Renal cortex interstitium (tissue), 11 donors: ENCODE results near the gene DSCAML1. TPM values are rescaled to one million over a fixed set of nuclear protein-coding genes. Genes with fewer than 3 reads are reported as not detected.
A peak's percentile ranks its signal among the peaks of the same experiment; 100 is the strongest.

ENCODE experiments used
- DNase-seq, 11 donors: peaks; one replicate each; pipeline ENCODE4 v3.0.0-alpha.2; 2013; ENCODE audit warnings: low read depth in 9 of 11, low spot score in 4 of 11; ENCODE audit errors: extremely low read depth in 1 of 11
- polyA plus RNA-seq, 3 donors: library from polyadenylated mRNA; unstranded; fragments of 120-200 nt; gene quantifications; one replicate each; pipeline ENCODE4 v1.2.1, GENCODE V29; 2013; ENCODE audit not compliant: insufficient read length in 3 of 3

Gene DSCAML1
- polyA plus RNA-seq, 3 donors = 2.7 to 4.4 (median 3.0) TPM

DNA sequence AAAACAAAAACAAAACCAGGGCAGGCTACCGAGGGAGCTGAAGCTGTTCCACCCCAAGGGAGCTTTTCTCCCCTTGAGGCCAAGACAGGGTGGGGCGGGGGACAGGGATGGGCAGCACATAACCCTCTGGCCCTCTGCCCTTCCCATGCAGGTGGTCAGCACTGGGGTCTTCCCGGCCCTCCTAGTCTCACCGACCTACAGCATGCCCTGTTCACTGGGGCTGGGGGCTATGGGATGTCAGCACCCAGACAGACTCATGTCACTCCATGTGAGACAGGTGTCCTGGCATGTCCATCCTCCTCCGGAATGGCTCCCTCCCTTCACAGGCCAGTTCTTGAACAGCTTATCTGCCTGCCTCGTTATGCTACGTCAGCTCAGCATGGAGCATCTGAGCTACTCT, 51.7 kb downstream of the DSCAML1 start:
- DNase-seq = no peak

- no peak for DNase-seq
Observed at GRCh38 chr11:117744471-117745150, 52.4 kb downstream of the DSCAML1 start.

- DNase-seq = no peak
Observed at GRCh38 chr11:117743121-117743815, 53.7 kb downstream of the DSCAML1 start.

DNA sequence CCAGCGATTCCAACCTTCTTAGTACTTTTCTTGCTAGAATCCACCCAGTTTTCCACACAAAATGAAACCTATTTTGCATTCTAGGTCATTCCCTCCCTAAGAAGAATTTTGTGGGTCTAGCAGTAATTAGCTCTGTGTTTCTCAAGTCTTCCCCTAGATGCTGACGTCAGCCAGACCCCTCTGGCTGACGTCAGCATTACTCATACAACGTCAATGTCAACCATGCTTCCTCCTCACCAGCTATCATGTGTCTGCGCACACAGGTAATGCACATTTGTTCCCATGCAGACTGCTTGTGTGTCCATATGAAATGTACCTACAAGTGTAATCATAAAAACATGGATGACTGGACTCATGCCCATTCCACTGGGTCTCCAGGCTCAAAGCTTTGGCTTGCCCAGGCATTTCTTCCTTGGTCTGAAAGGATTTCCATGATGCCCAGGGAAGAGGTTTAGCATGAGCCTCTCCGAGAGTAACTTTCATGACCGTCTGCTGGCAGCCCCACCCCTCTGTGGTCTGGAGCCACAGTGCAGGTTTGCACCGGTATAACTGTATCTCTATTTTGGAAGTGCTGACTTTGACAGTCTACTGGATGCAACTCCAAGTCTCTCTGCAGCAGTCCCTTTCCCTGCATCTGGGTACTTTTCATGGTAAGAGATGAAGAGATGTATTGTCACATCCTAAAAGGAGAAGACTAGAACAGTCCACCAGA, 58.6 kb downstream of the DSCAML1 start:
- no peak for DNase-seq

DNA sequence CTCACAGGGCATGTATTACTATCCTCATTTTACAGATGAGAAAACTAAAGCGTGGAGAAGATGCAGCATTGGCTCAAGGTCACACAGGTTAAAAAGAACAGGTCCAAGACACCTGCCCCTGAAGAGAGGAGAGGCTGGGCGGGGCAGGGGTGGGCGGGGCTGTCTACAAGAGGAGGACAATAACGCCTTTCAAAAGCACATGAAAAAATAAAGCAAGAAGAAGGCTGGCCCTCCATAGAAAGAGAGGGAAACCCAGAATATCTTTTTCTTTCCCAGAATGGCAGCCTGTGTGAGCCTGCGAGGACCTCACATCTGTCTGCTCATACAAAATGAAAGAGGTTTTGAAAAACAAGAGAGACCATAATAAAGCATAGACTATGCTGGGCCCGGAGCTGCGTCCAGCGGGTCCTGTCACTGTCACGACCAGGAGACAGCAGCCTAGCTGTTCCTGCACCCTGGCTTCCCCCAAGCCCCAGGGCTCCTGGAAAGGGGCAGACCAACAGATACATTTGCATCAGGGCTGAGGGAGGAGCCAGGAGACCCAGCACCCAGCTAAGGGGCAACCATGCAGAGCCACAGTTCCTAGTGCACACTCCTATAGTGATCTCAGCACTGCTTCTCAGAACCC, 61.6 kb downstream of the DSCAML1 start:
- no peak for DNase-seq

DNA sequence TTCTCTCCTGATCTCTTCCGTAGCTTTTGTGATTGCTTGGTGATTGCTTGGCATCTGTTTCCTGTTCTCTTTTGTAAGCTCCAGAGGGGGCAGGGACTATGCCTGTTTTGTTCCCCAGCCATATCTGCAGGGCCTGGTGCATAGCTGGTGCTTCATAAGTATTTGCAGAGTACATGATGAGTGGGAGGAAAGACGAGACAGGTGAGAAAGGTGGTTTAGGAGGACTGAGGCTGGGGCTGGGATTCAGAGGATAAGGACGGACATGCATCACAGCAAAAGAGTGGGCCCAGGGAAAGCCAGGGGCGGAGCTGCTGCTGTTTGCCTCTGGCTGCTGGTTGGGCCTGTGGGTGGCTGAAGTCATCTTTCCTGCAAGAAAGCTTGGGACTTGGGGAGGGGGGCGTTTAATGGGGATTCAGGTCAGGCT, 62.4 kb downstream of the DSCAML1 start:
- no peak for DNase-seq

DNA sequence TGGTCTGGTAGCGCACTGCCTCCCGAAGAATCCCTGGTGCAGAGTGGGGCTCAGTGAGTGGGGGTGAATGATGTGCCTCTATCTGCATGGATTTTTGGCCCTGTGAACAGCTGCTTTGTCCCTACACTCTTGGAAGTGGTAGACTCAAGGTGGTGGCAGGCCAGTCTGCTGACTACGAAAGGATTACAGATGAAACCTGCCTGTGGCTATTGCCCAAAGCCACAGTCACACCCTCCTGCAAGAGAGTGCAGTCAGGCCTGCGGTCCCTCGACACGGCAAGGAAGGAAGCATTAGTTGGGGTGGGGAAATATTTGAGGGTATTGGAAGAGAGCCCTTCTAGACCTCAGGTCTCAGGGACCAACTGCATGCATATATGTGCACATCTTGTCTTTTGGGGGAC, 63.7 kb downstream of the DSCAML1 start:
- no peak for DNase-seq

- DNase-seq = no peak
Observed at GRCh38 chr11:117731722-117732290, 65.2 kb downstream of the DSCAML1 start.

DNA sequence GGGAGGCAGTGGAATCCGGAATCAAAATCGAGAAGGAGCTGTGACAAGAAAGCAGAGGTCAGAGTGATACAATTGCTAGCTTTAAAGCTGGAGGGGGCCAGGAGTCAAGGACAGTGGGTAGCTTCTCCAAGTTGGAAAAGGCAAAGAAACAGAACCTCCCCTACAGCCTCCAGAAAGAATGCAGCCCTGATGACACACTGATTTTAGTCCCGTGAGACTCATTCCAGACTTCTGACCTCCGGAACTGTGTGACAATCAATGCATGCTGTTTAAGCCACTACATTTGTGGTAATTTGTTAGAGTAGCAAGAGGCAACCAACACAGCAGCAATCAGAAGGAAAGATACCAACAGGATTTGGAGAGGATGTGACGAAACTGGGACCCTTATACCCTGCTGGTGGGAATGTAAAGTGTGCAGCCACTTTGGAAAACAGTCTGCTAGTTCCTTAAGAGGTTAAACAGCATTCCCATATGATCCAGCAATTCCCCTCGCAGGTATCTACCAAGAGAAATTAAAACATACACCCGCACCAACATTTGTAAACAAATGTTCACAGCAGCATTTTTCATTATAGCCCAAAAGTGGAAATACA, 66.7 kb downstream of the DSCAML1 start:
- no peak for DNase-seq

DNA sequence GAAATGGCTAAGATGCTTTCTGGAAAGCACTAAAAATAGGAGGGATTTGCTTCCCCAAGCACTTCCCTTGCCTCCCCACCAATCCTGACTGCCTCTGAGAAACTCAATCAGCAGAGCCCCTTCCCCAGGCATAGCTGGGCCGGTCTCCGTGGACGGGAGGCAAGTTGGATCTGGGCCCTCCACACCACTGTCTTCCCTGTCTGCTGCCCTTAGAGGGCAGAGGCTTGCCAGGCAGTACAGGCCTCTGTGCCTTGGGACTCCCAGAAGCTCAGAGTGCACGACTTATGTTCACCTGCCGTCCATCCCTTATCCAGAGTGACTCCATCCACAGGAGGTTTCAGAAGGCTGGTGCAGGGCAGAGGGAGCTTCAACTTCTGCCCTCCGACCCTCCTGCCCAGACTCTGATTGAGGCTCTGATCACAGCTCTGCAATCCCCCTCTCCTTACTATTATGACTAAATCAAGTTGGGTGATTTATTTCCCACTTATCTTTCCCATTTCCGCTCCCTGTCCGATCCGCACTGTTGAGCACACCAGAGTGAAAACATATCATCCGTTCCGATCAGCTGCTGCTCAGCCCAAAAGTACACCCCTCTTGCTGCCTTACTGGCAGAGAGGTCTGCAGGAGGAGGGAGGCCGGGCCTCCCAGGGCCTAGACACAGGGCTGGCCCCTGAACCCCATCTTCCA, 71.8 kb downstream of the DSCAML1 start:
- DNase-seq = no peak

GRCh38 chr11:117724621-117725020, 72.4 kb downstream of the DSCAML1 start:
- no peak for DNase-seq

GRCh38 chr11:117724104-117724503, 72.9 kb downstream of the DSCAML1 start:
- no peak for DNase-seq

DNA sequence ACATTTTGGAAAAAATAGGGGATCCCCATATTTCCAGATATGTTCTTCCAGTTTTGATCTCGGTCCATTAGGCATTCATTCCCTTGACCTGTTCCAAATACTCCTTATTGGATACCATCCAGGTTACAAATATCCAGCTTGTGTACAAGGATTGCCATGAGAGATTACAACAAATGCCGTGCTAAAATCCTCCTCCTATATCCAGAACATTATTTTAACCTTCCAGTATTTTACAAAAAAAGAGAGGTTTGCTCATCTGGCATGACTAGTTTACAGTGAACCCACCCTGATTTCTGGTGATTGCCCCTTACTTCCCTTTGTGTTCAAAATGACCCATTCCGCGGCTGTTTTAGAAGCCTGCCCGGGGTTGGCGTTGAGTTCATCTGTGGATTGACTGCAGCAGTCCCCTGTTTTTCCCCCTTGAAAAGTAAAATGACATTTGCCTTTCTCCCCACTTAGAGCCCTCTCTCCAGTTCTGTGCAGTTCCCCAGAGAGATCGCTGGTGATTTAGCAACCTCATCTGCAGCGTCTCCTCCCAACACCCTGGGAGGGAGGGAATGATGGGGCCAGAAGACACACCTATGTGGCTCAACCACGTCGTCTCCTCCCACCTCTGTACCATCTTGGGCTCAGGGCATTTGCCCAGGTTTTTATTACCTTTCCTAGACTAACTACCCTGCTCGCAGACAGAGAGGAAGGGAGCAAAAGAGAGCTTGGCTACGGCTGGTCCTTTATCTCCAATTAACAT, 73.6 kb downstream of the DSCAML1 start:
- DNase-seq = no peak

GRCh38 chr11:117722082-117722481, 74.9 kb downstream of the DSCAML1 start:
- peak in 7 of 11 donors; percentile 27 to 69 (median 55) for DNase-seq

- DNase-seq = no peak
Observed at GRCh38 chr11:117720061-117720511, 76.9 kb downstream of the DSCAML1 start.

- DNase-seq = no peak
Observed at GRCh38 chr11:117719480-117719879, 77.5 kb downstream of the DSCAML1 start.

DNA sequence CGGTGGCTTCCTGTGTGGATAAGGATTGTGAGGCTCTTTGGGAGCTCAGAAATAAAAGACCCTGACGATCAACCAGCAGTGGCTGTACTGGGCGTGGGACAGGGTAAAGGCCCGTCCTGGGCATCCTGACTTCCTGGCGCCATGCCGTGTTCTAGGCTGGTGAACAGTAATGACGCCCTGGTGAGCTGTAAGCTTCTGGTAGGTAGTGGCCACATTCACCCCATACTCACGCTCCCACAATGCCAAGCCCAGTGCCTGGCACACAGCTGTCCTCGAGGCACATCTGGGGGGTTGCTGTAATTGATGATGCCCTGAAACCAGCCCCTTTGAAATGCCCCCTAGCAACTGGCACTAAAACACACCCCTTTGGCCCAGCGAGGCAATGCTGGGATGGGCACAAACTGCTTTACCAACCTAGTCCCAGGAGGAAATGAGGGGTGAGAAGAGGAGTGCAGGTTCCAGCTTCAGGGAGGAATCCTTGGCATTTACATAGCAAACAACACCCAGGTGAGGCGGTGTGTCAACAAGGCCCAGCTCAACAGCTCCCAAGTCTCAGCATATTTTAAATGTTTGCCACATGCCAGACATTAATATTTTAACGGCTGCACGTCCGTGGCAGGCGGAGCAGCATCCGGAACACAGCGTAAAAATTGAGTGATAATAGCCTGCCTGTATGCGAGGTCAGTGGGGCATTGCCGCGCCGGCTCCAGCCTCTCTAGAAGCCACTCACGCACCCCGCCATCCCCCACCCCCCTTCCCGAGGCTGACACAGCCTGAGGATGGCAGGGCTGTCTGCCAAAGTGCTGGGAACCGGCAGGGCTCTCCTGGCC, 79.3 kb downstream of the DSCAML1 start:
- no peak for DNase-seq
